HepG2 (cell line): ENCODE results near the gene RCCD1. TPM values are rescaled to one million over a fixed set of nuclear protein-coding genes. Genes with fewer than 3 reads are reported as not detected.

Experiments used
- ATAD3A ChIP-seq: sonication (generic); formaldehyde crosslinking; IDR thresholded peaks from 2 replicates; pipeline ENCODE4 v1.4.0; 2020; ENCODE audit warnings: missing genetic modification reagents
- BCL3 ChIP-seq: sonication (generic); formaldehyde crosslinking; IDR thresholded peaks from 2 replicates; pipeline ENCODE4 v1.5.1; 2020; ENCODE audit warnings: mild to moderate bottlenecking, missing genetic modification reagents, moderate library complexity
- CSRNP1 ChIP-seq: sonication (generic); formaldehyde crosslinking; IDR thresholded peaks from 2 replicates; pipeline ENCODE4 v1.8.1; 2023; ENCODE audit warnings: mild to moderate bottlenecking, missing genetic modification reagents
- FOXM1 ChIP-seq: sonication (generic); formaldehyde crosslinking; IDR thresholded peaks from 2 replicates; pipeline ENCODE4 v1.5.0; 2020; ENCODE audit warnings: missing genetic modification reagents
- FOXO1 ChIP-seq: sonication (generic); formaldehyde crosslinking; IDR thresholded peaks from 2 replicates; pipeline ENCODE4 v1.4.0; 2020; ENCODE audit warnings: missing genetic modification reagents
- IRX3 ChIP-seq: sonication (generic); formaldehyde crosslinking; IDR thresholded peaks from 2 replicates; pipeline ENCODE4 v1.8.1; 2023; ENCODE audit warnings: mild to moderate bottlenecking, low read depth, missing genetic modification reagents, borderline replicate concordance
- JUN ChIP-seq: sonication (generic); formaldehyde crosslinking; IDR thresholded peaks from 2 replicates; pipeline ENCODE4 v1.4.0; 2020; ENCODE audit warnings: mild to moderate bottlenecking, missing genetic modification reagents
- LCORL ChIP-seq, 2 experiments: fragments of 450-650 bp in 1 of 2; sonication (generic) in 1 of 2; formaldehyde crosslinking in 1 of 2; IDR thresholded peaks; 2 replicates each; pipeline versions ENCODE4 v1.5.0 to v1.6.1; 2017 to 2020; ENCODE audit warnings: antibody characterized with exemption in 1 of 2, missing genetic modification reagents in 1 of 2
- MIER2 ChIP-seq: IDR thresholded peaks from 2 replicates; pipeline ENCODE4 v1.6.1; 2016; ENCODE audit warnings: missing biosample characterization, missing genetic modification reagents
- SMARCE1 ChIP-seq: fragments of 450-650 bp; IDR thresholded peaks from 2 replicates; pipeline ENCODE4 v1.6.1; 2017; ENCODE audit warnings: borderline replicate concordance
- SRSF4 ChIP-seq: fragments of 200-400 bp; formaldehyde crosslinking; IDR thresholded peaks from one replicate; pipeline ENCODE4 v1.6.1; 2018; ENCODE audit warnings: mild to moderate bottlenecking, low read depth, low read length, moderate library complexity; ENCODE audit not compliant: poor library complexity, severe bottlenecking
- ZFAT ChIP-seq: sonication (generic); formaldehyde crosslinking; conservative IDR thresholded peaks from 2 replicates; pipeline ENCODE4 v1.8.1; 2023; ENCODE audit warnings: missing genetic modification reagents, inconsistent platforms
- ZFP90 ChIP-seq: sonication (generic); formaldehyde crosslinking; IDR thresholded peaks from 2 replicates; pipeline ENCODE4 v1.8.0; 2022; ENCODE audit warnings: missing genetic modification reagents, mild to moderate bottlenecking, inconsistent platforms, borderline replicate concordance
- ZKSCAN8 ChIP-seq: IDR thresholded peaks from 2 replicates; pipeline ENCODE4 v1.6.1; 2016; ENCODE audit warnings: borderline replicate concordance, missing genetic modification reagents, missing compliant biosample characterization
- ZNF234 ChIP-seq: sonication (generic); formaldehyde crosslinking; conservative IDR thresholded peaks from 2 replicates; pipeline ENCODE4 v1.5.1; 2020; ENCODE audit warnings: mild to moderate bottlenecking, missing genetic modification reagents
- ZNF317 ChIP-seq: sonication (generic); formaldehyde crosslinking; IDR thresholded peaks from 2 replicates; pipeline ENCODE4 v1.5.0; 2020; ENCODE audit warnings: mild to moderate bottlenecking, missing genetic modification reagents
- ZNF572 ChIP-seq: sonication (generic); formaldehyde crosslinking; IDR thresholded peaks from 2 replicates; pipeline ENCODE4 v1.5.1; 2020; ENCODE audit warnings: mild to moderate bottlenecking, missing genetic modification reagents
- polyA plus RNA-seq, 8 experiments: library from polyadenylated mRNA; depleted of rRNA in 3 of 8; stranded (reverse) in 7 of 8; unstranded in 1 of 8; fragments of >200 nt; fragmentation: Illumina TruSeq in 4 of 8; extraction: Trizol in 4 of 8; gene quantifications; 2 replicates each; pipeline versions ENCODE4 v1.2.1 to v1.2.3, GENCODE V29; 2011 to 2016; ENCODE audit warnings: low read depth in 4 of 8, missing spikeins in 1 of 8, mixed read lengths in 1 of 8; ENCODE audit not compliant: insufficient read depth in 1 of 8
- total RNA-seq, 5 experiments: library from RNA; depleted of rRNA; stranded (reverse); fragments of >200 nt; fragmentation: Illumina TruSeq; extraction: Trizol; gene quantifications; 2 replicates each; pipeline ENCODE4 v1.2.3, GENCODE V29; 2016; ENCODE audit warnings: low read depth in 1 of 5
- TF ChIP-seq, protein P1 (sequence below): sonication (generic); formaldehyde crosslinking; IDR thresholded peaks from 2 replicates; pipeline ENCODE4 v1.4.0; 2020; ENCODE audit warnings: low read depth, missing genetic modification reagents
- TF ChIP-seq, protein P2 (sequence below): sonication (generic); formaldehyde crosslinking; IDR thresholded peaks from 2 replicates; pipeline ENCODE4 v1.4.0; 2020; ENCODE audit warnings: mild to moderate bottlenecking, low read depth, missing genetic modification reagents

Gene RCCD1
- total and polyA plus RNA-seq, 2 of the 13 experiments (the other 11 are each of a cell fraction or from before 2014, with no cell fraction given), result 14.1 to 15.1 TPM

DNA sequence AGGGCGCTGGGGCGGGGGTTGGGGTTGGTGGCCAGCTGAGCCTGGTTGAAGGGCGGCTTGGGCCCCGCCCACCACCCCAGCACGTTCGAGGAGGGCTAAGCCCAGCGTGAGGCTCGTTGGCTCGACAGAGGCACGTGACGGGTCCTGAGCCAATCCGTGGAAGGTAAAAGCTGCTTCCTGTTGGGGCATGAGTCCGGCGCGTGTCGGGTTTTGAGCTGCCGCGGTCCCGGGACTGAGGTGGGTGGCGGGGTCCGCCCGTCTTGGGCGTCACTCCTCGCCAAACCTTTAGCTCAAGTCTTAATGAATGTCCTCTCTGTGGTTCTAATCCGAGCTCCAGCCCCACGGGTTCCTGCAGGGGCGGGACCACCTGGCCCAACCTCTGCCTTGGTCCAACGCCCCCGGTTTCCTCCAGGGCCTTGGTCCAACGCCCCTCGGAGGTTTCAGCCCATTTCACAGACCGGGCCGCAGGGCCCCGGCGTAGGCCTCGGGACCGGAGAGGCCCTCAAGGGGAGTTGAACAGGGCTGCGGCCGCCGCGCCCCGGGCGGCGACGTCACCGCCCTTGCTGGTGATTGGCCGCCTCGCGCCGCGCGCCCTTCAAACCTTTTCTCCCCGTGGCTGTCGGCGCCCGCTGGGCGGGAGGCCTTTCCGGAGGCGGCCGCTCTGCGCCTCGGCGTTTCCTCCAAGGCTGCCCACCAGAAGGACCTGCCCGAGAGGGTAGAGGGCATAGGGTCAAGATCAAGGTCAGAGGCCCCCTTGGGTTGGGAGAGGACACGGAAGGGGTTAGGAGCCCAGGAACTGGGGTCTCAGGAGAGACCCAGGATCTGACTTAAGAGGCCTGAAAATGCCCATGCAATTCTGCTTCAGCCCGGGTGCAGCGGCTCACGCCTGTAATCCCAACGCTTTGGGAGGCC lies at the start of gene RCCD1 (continued):
- TF ChIP-seq, protein P1, sequence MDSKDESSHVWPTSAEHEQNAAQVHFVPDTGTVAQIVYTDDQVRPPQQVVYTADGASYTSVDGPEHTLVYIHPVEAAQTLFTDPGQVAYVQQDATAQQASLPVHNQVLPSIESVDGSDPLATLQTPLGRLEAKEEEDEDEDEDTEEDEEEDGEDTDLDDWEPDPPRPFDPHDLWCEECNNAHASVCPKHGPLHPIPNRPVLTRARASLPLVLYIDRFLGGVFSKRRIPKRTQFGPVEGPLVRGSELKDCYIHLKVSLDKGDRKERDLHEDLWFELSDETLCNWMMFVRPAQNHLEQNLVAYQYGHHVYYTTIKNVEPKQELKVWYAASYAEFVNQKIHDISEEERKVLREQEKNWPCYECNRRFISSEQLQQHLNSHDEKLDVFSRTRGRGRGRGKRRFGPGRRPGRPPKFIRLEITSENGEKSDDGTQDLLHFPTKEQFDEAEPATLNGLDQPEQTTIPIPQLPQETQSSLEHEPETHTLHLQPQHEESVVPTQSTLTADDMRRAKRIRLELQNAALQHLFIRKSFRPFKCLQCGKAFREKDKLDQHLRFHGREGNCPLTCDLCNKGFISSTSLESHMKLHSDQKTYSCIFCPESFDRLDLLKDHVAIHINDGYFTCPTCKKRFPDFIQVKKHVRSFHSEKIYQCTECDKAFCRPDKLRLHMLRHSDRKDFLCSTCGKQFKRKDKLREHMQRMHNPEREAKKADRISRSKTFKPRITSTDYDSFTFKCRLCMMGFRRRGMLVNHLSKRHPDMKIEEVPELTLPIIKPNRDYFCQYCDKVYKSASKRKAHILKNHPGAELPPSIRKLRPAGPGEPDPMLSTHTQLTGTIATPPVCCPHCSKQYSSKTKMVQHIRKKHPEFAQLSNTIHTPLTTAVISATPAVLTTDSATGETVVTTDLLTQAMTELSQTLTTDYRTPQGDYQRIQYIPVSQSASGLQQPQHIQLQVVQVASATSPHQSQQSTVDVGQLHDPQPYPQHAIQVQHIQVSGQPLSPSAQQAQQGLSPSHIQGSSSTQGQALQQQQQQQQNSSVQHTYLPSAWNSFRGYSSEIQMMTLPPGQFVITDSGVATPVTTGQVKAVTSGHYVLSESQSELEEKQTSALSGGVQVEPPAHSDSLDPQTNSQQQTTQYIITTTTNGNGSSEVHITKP (CRISPR knock-in tag), result peak; percentile 36; the same call in 1 of the 2 replicates
- TF ChIP-seq MIER2 (CRISPR knock-in tag) (no peak), FOXO1 (CRISPR knock-in tag) (no peak), ATAD3A (CRISPR knock-in tag) (no peak), SMARCE1 (no peak), SRSF4 (no peak), ZNF572 (CRISPR knock-in tag) (no peak), CSRNP1 (CRISPR knock-in tag) (peak; percentile 95), BCL3 (CRISPR knock-in tag) (peak; percentile 46; the same call in 1 of the 2 replicates), LCORL (IDR thresholded peaks at IDR 0.05) (no peak), LCORL (CRISPR knock-in tag; IDR thresholded peaks at IDR 0.05) (peak; percentile 52; the same call in 1 of the 2 replicates), FOXM1 (CRISPR knock-in tag) (peak; percentile 96), ZNF234 (0 out of 2 replicates have a peak, but pooled peaks have one; percentile 32), IRX3 (CRISPR knock-in tag) (no peak; the same call in 1 of the 2 replicates), JUN (CRISPR knock-in tag) (no peak), ZNF317 (no peak), ZKSCAN8 (CRISPR knock-in tag) (peak; percentile 27; the same call in 1 of the 2 replicates), ZFAT (CRISPR knock-in tag) (0 out of 2 replicates have a peak, but pooled peaks have one; percentile 64), ZFP90 (peak; percentile 87; the same call in 1 of the 2 replicates)
- TF ChIP-seq, protein P2, sequence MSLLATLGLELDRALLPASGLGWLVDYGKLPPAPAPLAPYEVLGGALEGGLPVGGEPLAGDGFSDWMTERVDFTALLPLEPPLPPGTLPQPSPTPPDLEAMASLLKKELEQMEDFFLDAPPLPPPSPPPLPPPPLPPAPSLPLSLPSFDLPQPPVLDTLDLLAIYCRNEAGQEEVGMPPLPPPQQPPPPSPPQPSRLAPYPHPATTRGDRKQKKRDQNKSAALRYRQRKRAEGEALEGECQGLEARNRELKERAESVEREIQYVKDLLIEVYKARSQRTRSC (CRISPR knock-in tag), result no peak
